Neural cell (in vitro differentiated cells): ENCODE results near the gene ARL8A.

Experiments used
- CTCF ChIP-seq: fragments of 450-650 bp; IDR thresholded peaks from 2 replicates; pipeline ENCODE4 v1.5.1; 2014; ENCODE audit warnings: antibody characterized with exemption, mild to moderate bottlenecking, moderate library complexity; ENCODE audit not compliant: poor library complexity, severe bottlenecking
- EP300 ChIP-seq: fragments of 450-650 bp; conservative IDR thresholded peaks from 2 replicates; pipeline ENCODE4 v1.6.1; 2014; ENCODE audit warnings: antibody characterized with exemption, mild to moderate bottlenecking, moderate library complexity; ENCODE audit not compliant: poor library complexity, severe bottlenecking
- EZH2 ChIP-seq: fragments of 200-600, 300-800 bp; shearing (Covaris generic), sonication (generic); IDR thresholded peaks from 2 replicates; pipeline ENCODE4 v1.6.1; 2014; ENCODE audit warnings: antibody characterized with exemption, low read length, borderline replicate concordance, mild to moderate bottlenecking; ENCODE audit not compliant: insufficient read depth, poor library complexity, severe bottlenecking
- MXI1 ChIP-seq: fragments of 450-650 bp; conservative IDR thresholded peaks from 2 replicates; pipeline ENCODE4 v1.6.1; 2014; ENCODE audit warnings: antibody characterized with exemption, mild to moderate bottlenecking; ENCODE audit not compliant: poor library complexity, severe bottlenecking
- POLR2AphosphoS5 ChIP-seq: IDR thresholded peaks from 2 replicates; pipeline ENCODE4 v1.6.1; 2012
- RAD21 ChIP-seq: fragments of 450-650 bp; conservative IDR thresholded peaks from 2 replicates; pipeline ENCODE4 v1.6.1; 2014; ENCODE audit warnings: antibody characterized with exemption, mild to moderate bottlenecking, moderate library complexity
- REST ChIP-seq: IDR thresholded peaks from 2 replicates; pipeline ENCODE4 v1.6.1; 2012; ENCODE audit warnings: borderline replicate concordance
- SMC3 ChIP-seq: fragments of 450-650 bp; conservative IDR thresholded peaks from 2 replicates; pipeline ENCODE4 v1.6.1; 2014; ENCODE audit warnings: antibody characterized with exemption, mild to moderate bottlenecking, moderate library complexity; ENCODE audit not compliant: poor library complexity
- TAF1 ChIP-seq: IDR thresholded peaks from 2 replicates; pipeline ENCODE4 v1.6.1; 2012; ENCODE audit warnings: low read depth

GRCh38 chr1:202133496-202133895 lies 11.0 kb downstream of the ARL8A start:
- TF ChIP-seq TAF1: no peak
- TF ChIP-seq EZH2: no peak
- TF ChIP-seq POLR2AphosphoS5: no peak
- no peak for TF ChIP-seq CTCF
- no peak for TF ChIP-seq EP300
- TF ChIP-seq MXI1: no peak
- no peak for TF ChIP-seq REST
- no peak for TF ChIP-seq SMC3
- TF ChIP-seq RAD21: no peak
